Glomerular endothelial cell (primary cell): Measurements from ENCODE around the gene SPEM3. TPM values are rescaled to one million over a fixed set of nuclear protein-coding genes. Genes with fewer than 3 reads are reported as not detected.

Experiments used
- DNase-seq: peaks from one replicate; pipeline ENCODE4 v3.0.0-alpha.2; 2011; ENCODE audit warnings: low read depth, low spot score; ENCODE audit errors: extremely low read depth
- total RNA-seq: library from RNA; depleted of rRNA; stranded (reverse); fragments of >200 nt; gene quantifications from 2 replicates; pipeline ENCODE4 v1.2.3, GENCODE V29; 2015

Gene SPEM3
- total RNA-seq, 1 donor from 2014 or later: not detected

GRCh38 chr17:7419819-7420610 lies 8.6 kb upstream of the SPEM3 start, which contains the start of gene SPEM1:
SPEM1 (plus strand) TSS chr17:7420324; CDS start chr17:7420385, 61 bp downstream.
- DNase-seq: no peak

- no peak for DNase-seq
Measured at GRCh38 chr17:7421186-7421585, 7.5 kb upstream of the SPEM3 start.

- no peak for DNase-seq
Measured at GRCh38 chr17:7423679-7424078, 5.0 kb upstream of the SPEM3 start.

GRCh38 chr17:7425316-7425715 lies 3.3 kb upstream of the SPEM3 start, which contains the start of gene SPEM2:
SPEM2 (plus strand) TSS chr17:7425616; CDS start chr17:7425689, 73 bp downstream.
- no peak for DNase-seq

- no peak for DNase-seq
Measured at GRCh38 chr17:7425756-7426155, 2.9 kb upstream of the SPEM3 start.

GRCh38 chr17:7426203-7426863 lies 2.3 kb upstream of the SPEM3 start:
- DNase-seq: no peak

GRCh38 chr17:7426896-7427489 lies 1.7 kb upstream of the SPEM3 start:
- DNase-seq: no peak

GRCh38 chr17:7427549-7427948 lies 1.1 kb upstream of the SPEM3 start:
- no peak for DNase-seq

GRCh38 chr17:7429722-7430121 lies 1.1 kb downstream of the SPEM3 start:
- no peak for DNase-seq

- DNase-seq: no peak
Measured at GRCh38 chr17:7431231-7431630, 2.6 kb downstream of the SPEM3 start.

GRCh38 chr17:7432296-7432695 lies 3.6 kb downstream of the SPEM3 start:
- no peak for DNase-seq

GRCh38 chr17:7435676-7436555 lies 7.3 kb downstream of the SPEM3 start:
- no peak for DNase-seq

GRCh38 chr17:7436556-7437368 lies 8.1 kb downstream of the SPEM3 start:
- DNase-seq: no peak

GRCh38 chr17:7437369-7437863 lies 8.8 kb downstream of the SPEM3 start:
- DNase-seq: no peak

GRCh38 chr17:7437950-7438614 lies 9.4 kb downstream of the SPEM3 start:
- no peak for DNase-seq

GRCh38 chr17:7438656-7439460 lies 10.2 kb downstream of the SPEM3 start:
- DNase-seq: no peak

- no peak for DNase-seq
Measured at GRCh38 chr17:7439462-7440112, 10.9 kb downstream of the SPEM3 start, which contains the start of gene FGF11. FGF11 (plus strand) TSS chr17:7439512; CDS start chr17:7439621, 109 bp downstream.
